Liver (tissue), 3 donors: ENCODE data around the gene ARGLU1.

ENCODE experiments used
- GABPA ChIP-seq, 2 donors: IDR thresholded peaks in 1 of 2; conservative IDR thresholded peaks in 1 of 2; 2 replicates each; pipeline ENCODE4 v1.6.1; 2016; ENCODE audit warnings: antibody characterized with exemption in 2 of 2, mild to moderate bottlenecking in 1 of 2, moderate library complexity in 1 of 2
- JUND ChIP-seq, 2 donors: IDR thresholded peaks; 2 replicates each; pipeline ENCODE4 v1.6.1; 2016; ENCODE audit warnings: antibody characterized with exemption in 2 of 2
- NR2F2 ChIP-seq: IDR thresholded peaks from 2 replicates; pipeline ENCODE4 v1.6.1; 2016; ENCODE audit warnings: antibody characterized with exemption
- RXRA ChIP-seq, 2 donors: IDR thresholded peaks; 2 replicates each; pipeline ENCODE4 v1.6.1; 2017 to 2018; ENCODE audit warnings: antibody characterized with exemption in 2 of 2, mild to moderate bottlenecking in 1 of 2
- TAF1 ChIP-seq: conservative IDR thresholded peaks from 2 replicates; pipeline ENCODE4 v1.6.1; 2016; ENCODE audit warnings: antibody characterized with exemption, mild to moderate bottlenecking
- YY1 ChIP-seq: IDR thresholded peaks from 2 replicates; pipeline ENCODE4 v1.6.1; 2016; ENCODE audit warnings: antibody characterized with exemption, mild to moderate bottlenecking
- TF ChIP-seq, protein P1 (sequence below): fragments of 150-350 bp; IDR thresholded peaks from 2 replicates; pipeline ENCODE4 v1.5.1; 2017; ENCODE audit warnings: improper control_type of control experiment, low read depth, low read length; ENCODE audit not compliant: missing input control
- donor health status: healthy.
- donor health status: healthy.

DNA sequence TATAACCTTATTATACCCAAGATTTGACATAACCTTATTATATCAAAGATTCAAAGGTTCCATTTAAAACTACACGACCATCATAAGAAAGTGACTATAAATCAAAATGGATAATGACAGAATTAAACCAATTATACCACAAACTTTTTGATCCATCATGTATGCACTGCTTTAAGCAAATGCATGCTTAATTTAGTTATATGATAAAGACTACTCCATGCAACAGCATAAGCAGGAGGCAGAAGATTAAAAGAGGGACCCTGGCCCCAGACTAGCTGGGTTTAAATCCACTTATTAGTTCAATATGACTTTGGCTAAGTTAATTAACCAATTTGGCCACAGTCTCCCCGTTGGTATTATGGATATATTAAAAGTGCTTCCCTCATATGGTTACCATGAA, 43.8 kb downstream of the ARGLU1 start:
- no peak for TF ChIP-seq RXRA (IDR thresholded peaks at IDR 0.05)
- no peak for TF ChIP-seq JUND (IDR thresholded peaks at IDR 0.05)
- TF ChIP-seq, protein P1, sequence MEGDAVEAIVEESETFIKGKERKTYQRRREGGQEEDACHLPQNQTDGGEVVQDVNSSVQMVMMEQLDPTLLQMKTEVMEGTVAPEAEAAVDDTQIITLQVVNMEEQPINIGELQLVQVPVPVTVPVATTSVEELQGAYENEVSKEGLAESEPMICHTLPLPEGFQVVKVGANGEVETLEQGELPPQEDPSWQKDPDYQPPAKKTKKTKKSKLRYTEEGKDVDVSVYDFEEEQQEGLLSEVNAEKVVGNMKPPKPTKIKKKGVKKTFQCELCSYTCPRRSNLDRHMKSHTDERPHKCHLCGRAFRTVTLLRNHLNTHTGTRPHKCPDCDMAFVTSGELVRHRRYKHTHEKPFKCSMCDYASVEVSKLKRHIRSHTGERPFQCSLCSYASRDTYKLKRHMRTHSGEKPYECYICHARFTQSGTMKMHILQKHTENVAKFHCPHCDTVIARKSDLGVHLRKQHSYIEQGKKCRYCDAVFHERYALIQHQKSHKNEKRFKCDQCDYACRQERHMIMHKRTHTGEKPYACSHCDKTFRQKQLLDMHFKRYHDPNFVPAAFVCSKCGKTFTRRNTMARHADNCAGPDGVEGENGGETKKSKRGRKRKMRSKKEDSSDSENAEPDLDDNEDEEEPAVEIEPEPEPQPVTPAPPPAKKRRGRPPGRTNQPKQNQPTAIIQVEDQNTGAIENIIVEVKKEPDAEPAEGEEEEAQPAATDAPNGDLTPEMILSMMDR, result no peak
- no peak for TF ChIP-seq YY1
- no peak for TF ChIP-seq NR2F2
- TF ChIP-seq TAF1, result no peak
- TF ChIP-seq GABPA (IDR thresholded peaks at IDR 0.05 in 1 of 2, conservative IDR thresholded peaks at IDR 0.05 in 1 of 2), result no peak
